Hepatic stellate cell (primary cell): ENCODE data around the gene CREBZF.

Source experiments
- DNase-seq: peaks from one replicate; pipeline ENCODE4 v3.0.0; 2011; ENCODE audit warnings: low spot score

The CREBZF gene, protein sequence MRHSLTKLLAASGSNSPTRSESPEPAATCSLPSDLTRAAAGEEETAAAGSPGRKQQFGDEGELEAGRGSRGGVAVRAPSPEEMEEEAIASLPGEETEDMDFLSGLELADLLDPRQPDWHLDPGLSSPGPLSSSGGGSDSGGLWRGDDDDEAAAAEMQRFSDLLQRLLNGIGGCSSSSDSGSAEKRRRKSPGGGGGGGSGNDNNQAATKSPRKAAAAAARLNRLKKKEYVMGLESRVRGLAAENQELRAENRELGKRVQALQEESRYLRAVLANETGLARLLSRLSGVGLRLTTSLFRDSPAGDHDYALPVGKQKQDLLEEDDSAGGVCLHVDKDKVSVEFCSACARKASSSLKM

DNA sequence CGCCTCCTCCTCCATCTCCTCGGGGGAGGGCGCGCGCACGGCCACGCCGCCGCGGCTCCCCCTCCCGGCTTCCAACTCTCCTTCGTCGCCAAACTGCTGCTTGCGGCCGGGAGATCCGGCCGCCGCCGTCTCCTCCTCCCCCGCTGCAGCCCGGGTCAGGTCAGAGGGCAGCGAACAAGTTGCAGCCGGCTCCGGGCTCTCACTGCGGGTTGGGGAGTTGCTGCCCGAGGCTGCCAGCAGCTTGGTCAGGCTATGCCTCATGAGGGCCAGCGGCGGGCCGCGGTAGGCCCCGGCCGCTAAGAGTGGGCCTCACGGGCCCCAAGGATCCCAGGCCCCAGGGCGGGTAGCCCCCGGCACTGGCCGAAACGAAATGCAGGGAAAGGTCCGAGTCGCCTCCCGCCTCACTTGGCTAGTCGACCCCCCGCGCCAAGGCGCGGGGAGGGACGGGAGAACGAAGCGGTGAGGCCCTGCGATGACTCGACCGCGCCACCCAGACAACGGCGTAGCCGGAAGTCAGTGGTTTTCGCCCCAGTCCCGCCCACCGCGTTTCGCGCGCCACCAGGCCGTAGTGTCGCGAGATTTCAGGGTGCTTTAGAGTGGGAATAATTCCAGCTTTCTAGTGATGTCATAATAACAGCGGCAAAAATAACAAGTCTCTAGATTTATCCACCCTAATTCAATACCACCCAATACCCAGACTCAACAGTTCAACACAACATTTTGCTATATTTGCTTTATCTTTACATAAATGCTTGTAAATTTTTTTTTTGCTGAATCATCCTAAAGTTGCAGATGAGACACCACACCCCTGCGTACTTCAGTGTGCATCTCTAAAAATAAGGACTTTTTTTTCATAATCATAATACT is at the start of gene CREBZF:
Gene CREBZF (minus strand): TSS at position 515 of the 867 bp plus-strand sequence. CDS start 254 bp downstream, at position 261.
- DNase-seq: peak; percentile 90

DNA sequence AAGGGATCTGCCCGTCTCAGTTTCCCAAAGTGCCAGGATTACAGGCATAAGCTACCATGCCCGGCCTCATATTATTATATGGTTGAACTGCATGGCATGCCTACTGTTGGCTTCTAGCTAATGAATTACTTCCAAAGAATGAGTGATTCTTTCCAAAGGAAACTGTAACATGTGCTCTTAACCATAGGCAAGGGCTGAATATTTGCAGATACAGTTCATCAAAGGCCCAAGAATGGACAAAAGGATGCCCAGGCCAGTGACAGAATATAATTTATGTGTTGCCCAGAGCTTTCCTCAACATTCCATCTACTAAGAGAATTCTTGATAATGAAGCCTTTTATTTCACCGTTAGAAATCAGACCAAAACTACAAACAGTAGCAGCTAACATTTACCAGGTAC is 48.0 kb upstream of the CREBZF start:
- no peak for DNase-seq

DNA sequence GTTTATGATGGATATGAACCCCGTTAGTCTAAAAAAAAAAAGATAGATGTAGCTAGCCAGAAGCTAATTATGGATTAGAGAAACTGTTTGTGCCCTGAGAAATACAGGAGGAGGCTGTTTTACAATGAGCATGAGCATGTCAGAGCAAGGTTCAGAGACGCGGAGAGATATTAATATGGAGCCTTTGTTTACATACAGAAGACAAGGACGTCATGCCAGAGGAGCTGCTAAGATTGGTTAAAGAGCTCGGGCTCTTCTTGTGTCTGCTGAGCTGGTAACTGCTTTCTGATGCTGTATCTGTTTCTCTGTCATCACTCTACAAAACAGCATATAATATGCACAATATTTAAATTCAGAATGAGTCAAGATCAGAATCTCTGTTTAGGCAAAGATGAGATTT is 46.0 kb upstream of the CREBZF start:
- DNase-seq: no peak

DNA sequence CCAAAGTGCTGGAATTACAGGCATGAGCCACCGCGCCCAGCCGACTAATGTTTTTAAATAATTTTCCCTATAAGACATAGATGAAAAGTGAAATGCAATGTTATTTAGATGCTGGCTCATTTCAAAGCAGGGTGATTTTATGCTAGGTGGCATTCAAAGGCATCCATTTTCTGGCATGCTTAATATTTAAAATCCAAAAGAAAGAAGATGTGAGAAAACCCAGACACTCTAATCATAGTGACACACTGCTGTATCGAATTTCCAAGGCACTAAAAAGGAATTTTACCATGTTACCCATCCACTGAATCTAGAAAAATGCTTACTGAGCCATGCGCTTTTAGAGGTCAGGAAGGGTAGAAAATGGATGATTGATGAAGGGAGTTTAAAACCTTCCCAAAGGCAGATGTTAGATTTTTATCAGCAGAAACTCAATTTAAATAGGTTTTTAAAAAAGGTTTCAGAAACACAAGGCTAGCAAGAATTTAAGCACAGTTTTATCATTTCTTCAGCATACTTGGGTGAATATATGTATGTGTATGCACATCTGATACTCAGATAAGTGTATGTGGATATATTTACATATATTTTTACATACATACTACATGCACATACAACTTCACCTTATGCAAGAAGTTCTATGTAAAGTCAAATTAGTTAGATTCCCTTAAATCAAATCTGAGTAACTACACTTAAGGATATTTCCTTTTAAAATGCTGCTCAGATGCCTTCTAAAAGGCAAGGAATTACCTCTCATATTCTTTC is 45.2 kb upstream of the CREBZF start:
- DNase-seq: no peak

DNA sequence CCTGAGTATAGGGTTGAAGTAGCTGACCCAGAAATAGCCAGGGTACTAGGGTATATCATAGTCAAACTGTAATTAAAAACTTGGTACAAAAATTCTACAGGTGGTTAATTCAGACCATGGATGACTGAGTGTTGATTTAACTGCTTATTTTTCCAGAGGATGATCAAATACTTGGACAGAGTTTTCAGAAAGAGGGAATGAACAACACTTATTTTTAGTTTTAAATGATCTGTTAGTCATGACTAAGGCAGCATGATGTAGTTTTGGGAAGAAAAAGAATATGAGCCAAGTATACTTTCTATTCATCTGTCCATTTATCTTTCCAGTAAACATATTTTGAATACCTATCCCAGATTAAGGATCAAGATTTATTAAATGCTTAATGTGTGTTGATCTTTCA is 40.9 kb upstream of the CREBZF start:
- no peak for DNase-seq

DNA sequence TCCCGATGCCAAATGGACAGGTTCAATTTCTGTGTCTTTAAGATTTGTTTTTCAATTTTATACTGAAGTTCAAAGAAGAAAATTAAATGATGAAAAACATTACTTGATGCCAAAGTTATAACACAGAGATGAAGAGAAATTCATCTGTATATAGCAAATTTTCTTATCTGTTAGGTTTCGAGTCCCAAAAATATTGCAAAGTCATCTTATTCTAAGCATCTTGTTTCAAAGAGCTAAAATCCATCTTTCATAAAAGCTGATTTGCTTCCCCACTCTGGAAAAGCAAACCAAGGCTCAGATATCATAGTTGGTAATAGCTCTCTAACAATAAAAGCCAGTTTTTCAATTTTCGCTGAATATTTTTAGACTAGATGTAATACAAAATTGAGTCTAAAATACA is 40.0 kb upstream of the CREBZF start:
- DNase-seq: no peak

DNA sequence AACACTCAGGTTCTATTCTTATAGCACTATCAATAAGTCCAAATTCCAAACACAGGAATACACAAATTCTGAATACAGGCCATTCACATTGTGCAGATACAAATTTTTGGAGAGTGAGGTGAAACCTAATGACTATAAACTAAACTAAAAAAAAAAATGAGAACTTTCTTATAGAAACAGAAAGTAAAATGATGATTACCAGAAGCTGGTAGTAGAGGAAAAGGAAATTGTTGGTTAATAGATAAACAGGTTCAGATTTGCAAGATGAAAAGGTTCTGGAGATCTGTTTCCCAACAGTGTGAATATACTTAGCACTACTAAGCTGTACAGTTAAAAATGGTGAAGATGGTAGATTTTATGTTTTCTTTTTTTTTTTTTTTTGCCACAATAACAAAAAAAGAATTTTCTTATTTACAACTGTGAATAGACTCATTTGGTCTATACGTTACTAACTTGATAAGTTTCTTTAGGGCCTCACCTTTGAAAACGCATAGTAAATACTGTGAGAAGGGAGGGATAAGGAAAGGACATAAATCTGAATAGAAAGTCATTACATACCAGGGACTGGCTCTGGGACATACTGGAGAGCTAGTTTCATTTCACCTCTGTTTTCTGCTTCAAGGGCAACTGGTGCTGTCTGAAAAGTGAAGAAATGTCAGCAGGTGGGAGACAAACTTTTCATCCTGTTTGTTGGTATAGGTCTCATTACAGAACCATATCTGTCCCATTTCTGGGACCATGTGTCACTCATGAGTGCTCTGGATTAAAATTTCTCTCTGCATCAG is 35.2 kb upstream of the CREBZF start:
- no peak for DNase-seq

DNA sequence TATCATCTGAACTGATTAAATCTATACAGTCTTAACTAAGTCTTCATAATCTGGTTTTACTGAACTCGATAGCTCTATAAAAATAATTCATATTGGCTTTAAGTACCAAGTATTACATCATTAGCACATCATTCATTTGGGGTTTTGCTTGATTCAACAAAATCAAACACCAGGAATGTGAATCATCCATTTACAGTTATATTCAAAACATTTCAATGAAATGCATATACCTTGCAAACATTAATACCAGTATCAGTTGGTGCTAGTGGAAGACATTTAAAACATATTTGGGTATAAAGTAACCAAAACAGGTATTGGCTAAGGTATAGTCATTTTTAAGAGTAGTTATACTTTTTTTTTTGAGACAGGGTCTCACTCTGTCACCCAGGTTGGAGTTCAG is 33.3 kb upstream of the CREBZF start:
- no peak for DNase-seq

DNA sequence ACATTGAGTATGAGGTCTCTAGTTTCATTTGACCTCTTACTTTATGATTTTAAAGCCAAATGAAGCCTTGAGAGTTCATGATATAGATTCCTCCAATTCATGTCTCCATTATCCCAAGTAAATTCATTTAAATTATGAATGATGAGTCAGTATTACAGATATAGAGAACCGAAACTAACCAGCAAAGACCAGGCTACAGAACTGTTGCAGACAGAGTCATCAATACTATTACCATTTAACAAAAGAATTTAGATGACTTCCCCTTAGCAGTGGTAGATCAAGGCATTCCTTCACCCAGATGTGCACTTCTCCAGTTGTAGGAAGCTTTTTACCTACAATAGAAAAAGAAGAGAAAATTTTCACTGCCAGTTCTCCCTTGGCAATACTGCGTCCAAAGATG is 32.8 kb upstream of the CREBZF start:
- DNase-seq: no peak

DNA sequence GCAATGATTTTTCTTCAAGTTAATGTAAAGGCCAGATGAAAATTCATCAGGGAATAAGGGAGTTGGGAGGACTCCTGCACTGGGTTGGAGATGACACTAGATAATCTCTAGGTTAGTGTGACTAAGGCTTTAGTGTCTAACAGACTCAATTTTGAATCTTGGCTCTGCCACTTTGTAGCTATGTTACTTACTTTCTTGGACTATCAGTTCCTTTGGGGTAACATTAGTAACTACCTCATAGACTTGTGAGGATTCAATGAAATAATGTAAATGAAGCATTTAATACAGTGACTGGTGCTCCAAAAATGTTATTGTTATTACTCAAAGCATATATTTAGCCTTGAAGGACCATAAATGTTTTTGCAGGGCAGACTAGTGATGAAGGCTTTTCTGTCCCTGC is 30.6 kb upstream of the CREBZF start:
- DNase-seq: no peak

DNA sequence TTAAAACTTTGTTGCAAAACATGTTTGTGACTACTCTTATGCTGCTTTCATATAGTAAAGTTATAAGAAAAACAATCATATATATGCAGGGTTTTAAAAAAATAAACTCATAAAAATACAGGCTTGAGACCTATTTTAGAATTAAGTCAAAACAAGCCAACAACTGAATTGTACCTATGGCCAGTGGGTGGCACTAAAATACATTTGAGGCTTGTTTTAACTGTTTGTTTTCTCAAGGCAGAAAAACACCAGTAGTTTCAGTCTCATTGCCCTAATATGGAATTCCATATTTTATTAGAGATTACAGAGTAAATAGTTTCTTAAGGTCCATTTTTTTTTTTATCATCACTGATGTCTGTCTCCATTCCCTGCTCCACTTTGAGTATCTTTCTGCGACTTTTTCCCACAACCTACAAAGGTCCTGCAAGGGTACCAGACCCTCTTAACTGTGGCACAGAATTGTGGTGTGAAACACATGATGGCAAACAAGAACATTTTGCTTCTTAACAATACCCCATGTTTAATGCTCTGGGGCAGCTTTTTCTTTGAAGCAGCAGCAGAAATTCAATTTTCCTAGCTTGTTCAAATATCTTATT is 29.6 kb upstream of the CREBZF start:
- DNase-seq: peak; percentile 37

DNA sequence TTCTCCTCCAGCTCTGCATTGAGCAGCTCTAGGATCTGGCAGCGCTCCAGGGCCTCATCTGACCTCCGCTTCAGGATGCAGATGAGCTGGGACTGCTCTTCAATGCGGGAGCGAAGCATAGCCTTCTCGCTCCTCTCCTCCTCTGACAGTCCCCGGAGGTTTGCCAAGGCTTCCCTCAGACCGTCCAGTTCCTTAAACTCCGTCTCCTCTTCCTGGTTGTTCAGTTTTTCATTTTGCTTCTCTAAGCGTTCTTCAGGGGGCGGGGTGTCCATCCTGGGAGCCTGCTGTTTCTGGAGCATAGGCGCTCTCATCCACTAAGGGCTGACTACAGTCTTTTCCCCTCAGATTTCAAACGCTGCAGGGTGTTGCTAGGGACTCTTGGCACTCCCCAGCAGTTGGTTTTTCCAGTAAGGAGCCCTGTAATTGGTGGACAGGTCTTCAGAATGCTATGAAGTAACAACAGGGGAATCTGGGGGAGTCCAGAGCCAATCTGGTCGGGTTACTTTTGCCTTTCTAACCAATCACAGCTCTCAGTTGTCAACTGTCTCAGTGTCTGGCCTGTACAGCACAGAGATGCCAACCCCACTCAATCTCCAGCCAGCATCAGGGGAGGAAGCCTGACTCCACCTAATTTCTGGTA is 21.0 kb upstream of the CREBZF start, which contains the start of gene CCDC89:
Gene CCDC89 (minus strand): TSS at position 376 of the 640 bp plus-strand sequence. CDS start 65 bp downstream, at position 311.
- DNase-seq: peak; percentile 98

DNA sequence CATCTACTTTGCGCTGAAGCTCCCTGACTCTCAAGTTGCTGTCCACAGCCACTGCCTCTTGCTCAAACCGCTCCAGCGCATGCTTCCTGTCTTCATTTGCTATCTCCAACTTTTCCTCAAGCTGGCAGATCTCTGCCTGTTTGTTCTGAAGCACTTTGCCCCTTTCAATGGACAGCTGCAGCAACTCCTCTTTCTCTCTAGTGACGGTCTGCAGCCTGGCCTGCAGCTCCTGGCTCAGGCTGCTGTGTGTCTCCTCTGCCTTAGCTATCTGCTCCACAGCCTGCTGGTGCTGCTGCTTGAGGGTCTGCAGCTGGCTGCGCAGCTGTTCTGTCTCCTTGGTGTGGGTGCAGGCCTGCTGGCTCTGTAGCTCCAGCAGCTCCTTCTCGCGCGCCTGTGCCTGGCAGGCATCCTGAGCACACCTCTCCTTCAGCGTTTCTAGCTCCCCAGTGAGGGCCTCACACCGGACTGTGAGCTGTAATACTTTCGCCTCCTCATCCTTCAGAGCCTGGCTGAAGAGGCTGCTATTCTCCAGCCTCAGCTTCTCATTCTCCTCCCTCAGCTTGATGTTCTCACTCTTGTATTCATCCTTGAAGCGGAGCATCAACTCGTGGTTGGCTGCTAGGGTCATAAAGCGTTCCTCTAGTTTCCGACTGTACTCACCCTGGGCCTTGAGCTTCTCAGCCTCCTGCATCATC is 20.3 kb upstream of the CREBZF start:
- peak; percentile 15 for DNase-seq

DNA sequence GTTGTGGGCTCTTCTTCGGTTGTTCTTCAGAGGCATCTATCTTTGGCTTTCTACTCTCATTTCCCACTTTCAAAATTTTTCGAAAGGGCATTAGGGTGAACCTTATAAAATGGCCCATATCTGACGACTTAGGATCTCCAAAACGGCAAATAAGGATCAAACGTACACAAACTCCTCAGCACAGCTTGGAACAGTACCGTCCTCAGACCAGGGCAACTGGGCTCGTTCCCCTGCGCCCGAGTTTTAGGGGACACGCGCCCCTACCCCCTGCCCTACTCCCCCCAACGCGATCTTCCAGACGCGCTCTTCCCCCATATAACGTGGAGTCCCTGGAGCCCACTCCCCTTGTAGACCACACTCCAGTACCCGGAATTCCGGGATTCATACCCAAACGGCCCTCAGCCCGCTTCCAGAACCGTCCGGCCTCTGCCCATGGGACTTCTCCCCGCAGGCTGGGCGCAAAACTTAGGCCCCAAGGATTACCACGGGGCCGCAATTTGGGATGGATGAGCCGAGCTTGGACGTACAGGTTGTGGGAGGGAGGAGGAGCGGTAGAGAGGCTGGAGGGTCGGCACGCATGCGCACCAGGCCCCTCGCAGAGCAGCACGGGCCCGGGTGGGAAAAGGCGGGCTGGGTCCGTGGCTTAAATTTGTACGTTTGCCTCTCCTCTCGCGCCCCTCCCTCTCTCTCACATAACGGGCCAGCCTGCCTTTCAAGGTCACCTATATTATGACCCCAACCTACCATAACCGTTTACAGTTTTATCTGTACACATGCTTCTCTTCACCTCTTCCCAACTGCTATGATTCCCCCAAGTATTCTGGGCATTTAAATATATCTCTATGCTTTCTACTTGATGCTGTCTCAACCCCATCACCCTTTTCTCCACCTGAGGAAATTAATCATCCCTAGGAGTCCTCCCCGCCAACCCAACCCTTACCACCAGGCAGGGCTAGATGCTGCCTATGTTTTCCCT is 17.7 kb upstream of the CREBZF start:
- peak; percentile 84 for DNase-seq

DNA sequence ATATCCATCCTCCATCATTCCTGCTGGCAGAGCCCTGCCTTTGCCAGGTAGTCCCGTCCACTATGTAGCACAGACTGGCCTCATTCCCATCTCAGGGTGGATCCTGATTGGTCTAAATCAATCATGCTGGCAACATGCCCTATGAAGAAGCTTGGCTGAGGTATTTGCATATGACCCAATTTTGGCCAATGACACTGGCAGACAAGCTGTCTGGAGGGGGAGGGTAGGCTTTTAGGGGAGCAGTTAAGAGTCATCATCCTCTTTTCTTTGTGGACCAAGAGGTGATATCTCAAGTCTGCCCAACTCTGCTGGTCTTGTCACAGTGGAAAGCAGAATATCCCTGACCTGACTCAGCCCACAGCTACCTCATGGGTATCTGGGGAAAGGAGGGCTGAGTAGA is 16.0 kb upstream of the CREBZF start:
- DNase-seq: no peak

DNA sequence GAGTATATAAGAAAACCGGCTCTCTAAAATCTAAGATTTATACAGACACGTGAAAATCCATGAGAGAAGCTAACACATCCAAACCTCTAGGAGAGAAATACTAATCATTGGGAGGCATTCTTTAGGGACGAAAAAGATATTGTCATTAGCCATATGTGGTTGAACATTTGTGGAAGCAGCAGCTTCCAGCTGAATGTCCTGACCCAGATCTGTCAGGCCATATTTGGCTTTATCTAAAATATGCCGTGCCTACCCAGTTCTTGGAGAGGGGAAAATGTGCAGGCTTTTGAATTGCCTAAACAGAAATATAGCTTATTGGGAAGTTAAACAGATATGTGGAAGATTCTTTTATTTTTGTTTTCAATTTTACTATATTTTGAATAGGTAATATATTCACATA is 14.6 kb upstream of the CREBZF start:
- DNase-seq: no peak

DNA sequence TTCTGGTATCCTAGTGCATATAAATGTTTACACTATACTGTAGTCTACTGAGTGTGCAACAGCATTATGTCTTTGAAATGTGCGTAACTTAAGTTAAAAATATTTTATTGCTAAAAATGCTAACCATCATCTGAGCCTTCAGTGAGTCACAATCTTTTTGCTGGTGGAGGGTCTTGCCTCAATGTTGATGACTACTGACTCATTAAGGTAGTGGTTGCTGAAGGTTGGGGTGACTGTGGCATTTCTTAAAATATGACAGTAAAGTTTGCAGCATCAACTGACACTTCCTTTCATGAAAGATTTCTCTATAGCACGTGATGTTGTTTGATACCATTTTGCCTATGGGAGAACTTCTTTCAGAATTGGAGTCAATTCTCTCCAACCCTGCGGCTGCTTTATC is 8.5 kb upstream of the CREBZF start:
- no peak for DNase-seq

DNA sequence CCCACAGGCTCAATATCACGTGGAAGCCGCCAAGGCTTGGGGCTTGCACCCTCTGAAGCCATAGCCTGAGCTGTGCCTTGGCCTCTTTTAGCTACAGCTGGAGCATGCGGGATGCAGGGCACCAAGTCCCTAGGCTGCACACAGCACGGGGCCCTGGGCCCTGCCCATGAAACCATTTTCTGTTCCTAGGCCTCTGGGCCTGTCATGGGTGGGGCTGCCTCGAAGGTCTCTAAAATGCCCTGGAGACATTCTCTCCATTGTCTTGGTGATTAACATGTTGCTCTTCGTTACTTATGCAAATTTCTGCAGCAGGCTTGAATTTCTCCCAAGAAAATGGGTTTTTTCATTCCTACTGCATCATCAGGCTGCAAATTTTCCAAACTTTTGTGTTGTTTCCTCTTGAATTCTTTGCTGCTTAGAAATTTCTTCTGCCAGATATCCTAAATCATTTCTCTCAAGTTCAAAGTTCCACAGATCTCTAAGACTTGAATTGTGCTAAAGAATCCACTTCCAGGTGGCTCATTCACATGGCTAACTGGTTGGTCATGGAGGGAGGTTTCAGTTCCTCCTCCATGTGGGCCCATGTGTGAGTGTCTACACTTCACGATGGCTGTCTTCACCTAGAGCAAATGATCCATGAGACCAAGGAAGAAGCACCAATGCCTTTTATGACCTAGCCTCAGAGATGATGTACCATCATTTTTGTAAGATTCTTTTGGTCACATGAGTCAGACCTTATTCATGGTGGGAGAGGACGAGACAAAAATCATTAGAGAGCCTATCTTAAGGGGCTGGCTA is 7.4 kb upstream of the CREBZF start:
- no peak for DNase-seq
